ENCODE results near the gene HDAC9. TPM values are rescaled to one million over a fixed set of nuclear protein-coding genes. Genes with fewer than 3 reads are reported as not detected.

Gene HDAC9
- total RNA-seq, 1 experiment from 2014 or later = 4.3 TPM

- Histone ChIP-seq H2AFZ (ENCODE audit: low read depth, low read length, poor library complexity, severe bottlenecking) (peak overlapping the region; percentile 95), H3K36me3 (ENCODE audit: control insufficient read depth in 1 of 2, insufficient read depth in 2 of 2, low read length in 2 of 2) (no peaks in the 10 kb centered on the region), H3K9me2 (ENCODE audit: insufficient read depth) (no peaks in the 10 kb centered on the region), H4K20me1 (ENCODE audit: insufficient read depth) (no peaks in the 10 kb centered on the region), H3K27me3 (ENCODE audit: insufficient read depth, low read length) (no peaks in the 10 kb centered on the region), H3K9me3 (ENCODE audit: control insufficient read depth in 1 of 2, insufficient read depth in 1 of 2, low read depth in 1 of 2, low read length in 2 of 2) (no peaks in the 10 kb centered on the region), H3K9ac (ENCODE audit: low read length) (no peak overlapping the region), H3K27ac (ENCODE audit: low read depth, low read length) (no peak overlapping the region), H3K79me2 (ENCODE audit: insufficient read depth, low read length) (no peaks in the 10 kb centered on the region), H3K4me2 (ENCODE audit: low read length) (no peak overlapping the region), H3K4me3 (replicated peaks in 1 of 2; ENCODE audit: low read depth in 1 of 2, low read length in 2 of 2) (no peak overlapping the region), H3K4me1 (ENCODE audit: control insufficient read depth in 1 of 2, insufficient read depth in 2 of 2, low read length in 2 of 2) (no peaks in the 10 kb centered on the region)
- ChIA-PET RAD21 (ENCODE audit: low non-redundant PET in 1 of 2, low total read pairs in 2 of 2, uncharacterized antibody in 2 of 2, unreplicated experiment in 2 of 2) (interaction anchor here (1.0 to 1.4 kb wide), 2 partner anchors 214 to 218 kb away, joined by 7 to 8 read pairs; no protein-coding TSS in a partner anchor), POLR2A (interaction anchor here (1.0 to 1.8 kb wide), 2 partner anchors 213 to 218 kb away, joined by 4 to 7 read pairs; no protein-coding TSS in a partner anchor), CTCF (interaction anchor here (1.2 to 6.2 kb wide), 11 partner anchors 13 to 864 kb away, joined by 3 to 93 read pairs (median 5); no protein-coding TSS in a partner anchor)
- TF ChIP-seq POLR2AphosphoS5 (IDR thresholded peaks at IDR 0.05; ENCODE audit: low read depth, low read length) = no peak
- no peak for TF ChIP-seq CBX3 (IDR thresholded peaks at IDR 0.05; ENCODE audit: low read depth)
- TF ChIP-seq, protein P1, sequence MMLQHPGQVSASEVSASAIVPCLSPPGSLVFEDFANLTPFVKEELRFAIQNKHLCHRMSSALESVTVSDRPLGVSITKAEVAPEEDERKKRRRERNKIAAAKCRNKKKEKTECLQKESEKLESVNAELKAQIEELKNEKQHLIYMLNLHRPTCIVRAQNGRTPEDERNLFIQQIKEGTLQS (IDR thresholded peaks at IDR 0.05) = no peak
- no peak for TF ChIP-seq FOSL1 (IDR thresholded peaks at IDR 0.05; ENCODE audit: low read depth)
- TF ChIP-seq SP1 (IDR thresholded peaks at IDR 0.05; ENCODE audit: low read depth) = no peak
- intact Hi-C loops (cut with micrococcal nuclease) = no loop called here
- ATAC-seq (no peak), DNase-seq (ENCODE audit: low read depth, low spot score) (no peak)
- no TSS peak for BruUV-seq (replicated peaks)
Measured at GRCh38 chr7:18570441-18570840, 74.9 kb downstream of the HDAC9 start.

GRCh38 chr7:18570890-18571478 lies 75.4 kb downstream of the HDAC9 start:
- no peaks in the 10 kb centered on the region for H4K20me1 ChIP-seq (ENCODE audit: insufficient read depth)
- peak; percentile 31 for DNase-seq (ENCODE audit: low read depth, low spot score)
- H2AFZ ChIP-seq (ENCODE audit: low read depth, low read length, poor library complexity, severe bottlenecking) = peak overlapping the region; percentile 95
- no peaks in the 10 kb centered on the region for H3K36me3 ChIP-seq (ENCODE audit: control insufficient read depth in 1 of 2, insufficient read depth in 2 of 2, low read length in 2 of 2)
- H3K9ac ChIP-seq (ENCODE audit: low read length) = no peak overlapping the region
- H3K27ac ChIP-seq (ENCODE audit: low read depth, low read length) = no peak overlapping the region
- ChIA-PET POLR2A (interaction anchor here (1.0 to 1.8 kb wide), 2 partner anchors 213 to 218 kb away, joined by 4 to 7 read pairs; no protein-coding TSS in a partner anchor), RAD21 (ENCODE audit: low non-redundant PET in 1 of 2, low total read pairs in 2 of 2, uncharacterized antibody in 2 of 2, unreplicated experiment in 2 of 2) (interaction anchor here (0.7 to 1.4 kb wide), 3 partner anchors 90 to 218 kb away, joined by 4 to 8 read pairs (median 7); no protein-coding TSS in a partner anchor), CTCF (interaction anchor here (0.8 to 6.2 kb wide), 13 partner anchors 10 to 864 kb away, joined by 3 to 93 read pairs (median 5); no protein-coding TSS in a partner anchor)
- no peaks in the 10 kb centered on the region for H3K9me3 ChIP-seq (ENCODE audit: control insufficient read depth in 1 of 2, insufficient read depth in 1 of 2, low read depth in 1 of 2, low read length in 2 of 2)
- TF ChIP-seq, protein P2, sequence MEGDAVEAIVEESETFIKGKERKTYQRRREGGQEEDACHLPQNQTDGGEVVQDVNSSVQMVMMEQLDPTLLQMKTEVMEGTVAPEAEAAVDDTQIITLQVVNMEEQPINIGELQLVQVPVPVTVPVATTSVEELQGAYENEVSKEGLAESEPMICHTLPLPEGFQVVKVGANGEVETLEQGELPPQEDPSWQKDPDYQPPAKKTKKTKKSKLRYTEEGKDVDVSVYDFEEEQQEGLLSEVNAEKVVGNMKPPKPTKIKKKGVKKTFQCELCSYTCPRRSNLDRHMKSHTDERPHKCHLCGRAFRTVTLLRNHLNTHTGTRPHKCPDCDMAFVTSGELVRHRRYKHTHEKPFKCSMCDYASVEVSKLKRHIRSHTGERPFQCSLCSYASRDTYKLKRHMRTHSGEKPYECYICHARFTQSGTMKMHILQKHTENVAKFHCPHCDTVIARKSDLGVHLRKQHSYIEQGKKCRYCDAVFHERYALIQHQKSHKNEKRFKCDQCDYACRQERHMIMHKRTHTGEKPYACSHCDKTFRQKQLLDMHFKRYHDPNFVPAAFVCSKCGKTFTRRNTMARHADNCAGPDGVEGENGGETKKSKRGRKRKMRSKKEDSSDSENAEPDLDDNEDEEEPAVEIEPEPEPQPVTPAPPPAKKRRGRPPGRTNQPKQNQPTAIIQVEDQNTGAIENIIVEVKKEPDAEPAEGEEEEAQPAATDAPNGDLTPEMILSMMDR (IDR thresholded peaks at IDR 0.05 in 2 of 3, conservative IDR thresholded peaks at IDR 0.05 in 1 of 3; ENCODE audit: borderline replicate concordance in 1 of 3, insufficient read depth in 1 of 3, low read depth in 2 of 3, low read length in 2 of 3) = peak; percentile 32 to 68 (median 59); a peak in 4 of 6 replicates
- TF ChIP-seq RAD21 (IDR thresholded peaks at IDR 0.05; ENCODE audit: low read depth) (peak; percentile 64), EZH2 (IDR thresholded peaks at IDR 0.05) (no peak), REST (IDR thresholded peaks at IDR 0.05; ENCODE audit: low read depth) (no peak)
- no peaks in the 10 kb centered on the region for H3K27me3 ChIP-seq (ENCODE audit: insufficient read depth, low read length)
- BruUV-seq (replicated peaks) = no TSS peak
- ATAC-seq = peak; percentile 66; the same call in 1 of the 2 replicates
- intact Hi-C loops (cut with micrococcal nuclease) = loop anchor here (1.0 kb wide), 1 partner anchor 219 kb away; no protein-coding TSS in a partner anchor
- H3K9me2 ChIP-seq (ENCODE audit: insufficient read depth) = no peaks in the 10 kb centered on the region
- no peak overlapping the region for H3K4me2 ChIP-seq (ENCODE audit: low read length)
- peaks cover under 1 to 1% of the 10 kb centered on the region in 2 experiments; a peak in 2 of 4 replicates for H3K4me1 ChIP-seq (ENCODE audit: control insufficient read depth in 1 of 2, insufficient read depth in 2 of 2, low read length in 2 of 2)
- H3K4me3 ChIP-seq (replicated peaks in 1 of 2; ENCODE audit: low read depth in 1 of 2, low read length in 2 of 2) = no peak overlapping the region
- H3K79me2 ChIP-seq (ENCODE audit: insufficient read depth, low read length) = no peaks in the 10 kb centered on the region
